ENCODE data around the gene SCEL.

DNA sequence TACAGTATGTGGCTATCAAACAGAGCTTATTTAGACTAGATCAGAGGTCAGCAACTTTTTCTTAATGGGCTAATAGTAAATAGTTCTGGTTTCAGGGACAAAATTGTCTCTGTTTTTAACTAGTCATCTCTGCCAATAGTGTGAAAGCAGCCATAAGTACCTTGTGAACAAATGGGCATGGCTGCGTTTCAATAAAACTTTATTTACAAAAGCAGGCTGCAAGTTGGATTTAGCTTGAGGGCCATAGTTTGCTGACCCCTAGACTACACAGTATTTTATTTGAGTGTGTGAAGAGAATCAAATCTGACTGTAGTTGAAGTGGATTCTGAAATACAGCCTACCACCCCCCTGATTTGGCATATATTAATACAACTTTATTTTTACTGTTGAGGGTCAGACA, 75.6 kb downstream of the SCEL start:
- TF ChIP-seq POLR2A (IDR thresholded peaks at IDR 0.05): no peak
- TF ChIP-seq, protein P1, sequence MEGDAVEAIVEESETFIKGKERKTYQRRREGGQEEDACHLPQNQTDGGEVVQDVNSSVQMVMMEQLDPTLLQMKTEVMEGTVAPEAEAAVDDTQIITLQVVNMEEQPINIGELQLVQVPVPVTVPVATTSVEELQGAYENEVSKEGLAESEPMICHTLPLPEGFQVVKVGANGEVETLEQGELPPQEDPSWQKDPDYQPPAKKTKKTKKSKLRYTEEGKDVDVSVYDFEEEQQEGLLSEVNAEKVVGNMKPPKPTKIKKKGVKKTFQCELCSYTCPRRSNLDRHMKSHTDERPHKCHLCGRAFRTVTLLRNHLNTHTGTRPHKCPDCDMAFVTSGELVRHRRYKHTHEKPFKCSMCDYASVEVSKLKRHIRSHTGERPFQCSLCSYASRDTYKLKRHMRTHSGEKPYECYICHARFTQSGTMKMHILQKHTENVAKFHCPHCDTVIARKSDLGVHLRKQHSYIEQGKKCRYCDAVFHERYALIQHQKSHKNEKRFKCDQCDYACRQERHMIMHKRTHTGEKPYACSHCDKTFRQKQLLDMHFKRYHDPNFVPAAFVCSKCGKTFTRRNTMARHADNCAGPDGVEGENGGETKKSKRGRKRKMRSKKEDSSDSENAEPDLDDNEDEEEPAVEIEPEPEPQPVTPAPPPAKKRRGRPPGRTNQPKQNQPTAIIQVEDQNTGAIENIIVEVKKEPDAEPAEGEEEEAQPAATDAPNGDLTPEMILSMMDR (IDR thresholded peaks at IDR 0.05): no peak
